H1 (cell line): ENCODE results near the gene JPT1. TPM values are rescaled to one million over a fixed set of nuclear protein-coding genes. Genes with fewer than 3 reads are reported as not detected.

Experiments
- CTCF ChIA-PET: fragments of 300-600 bp; sonication (Branson Sonifier 250); formaldehyde crosslinking; loops from one replicate; lab custom pipeline; 2021; ENCODE audit not compliant: partially characterized antibody; lab: Charles Lee
- POLR2A ChIA-PET: fragments of 300-600 bp; sonication (Branson Sonifier 250); formaldehyde crosslinking; loops from one replicate; lab custom pipeline; 2021; ENCODE audit warnings: inconsistent platforms; ENCODE audit not compliant: partially characterized antibody; lab: Charles Lee
- DNase-seq, 2 experiments: peaks; one replicate each; pipeline versions ENCODE4 v3.0.0 to v3.0.0-alpha.2; 2010 to 2022; ENCODE audit warnings: low spot score in 2 of 2, low read depth in 1 of 2, mixed read lengths in 1 of 2
- FAIRE-seq: peaks from 2 replicates; lab custom pipeline; 2011; peaks lifted over from hg19 to GRCh38; lab: Jason Lieb, UNC
- H2AFZ ChIP-seq: 2 replicates; pipeline ENCODE4 v1.8.1; 2012; ENCODE audit warnings: low read length, inconsistent platforms
- H2AK5ac ChIP-seq: 2 replicates; pipeline ENCODE4 v1.6.1; 2013; ENCODE audit warnings: low read depth, low read length
- H2BK120ac ChIP-seq: replicated peaks from 2 replicates; pipeline ENCODE3; 2013; ENCODE audit warnings: low read depth, low read length, inconsistent platforms
- H2BK12ac ChIP-seq: 2 replicates; pipeline ENCODE4 v1.6.1; 2013; ENCODE audit warnings: low read depth, low read length
- H2BK15ac ChIP-seq: 2 replicates; pipeline ENCODE4 v1.6.1; 2013; ENCODE audit warnings: low read length
- H2BK20ac ChIP-seq: 2 replicates; pipeline ENCODE4 v1.6.1; 2013; ENCODE audit warnings: low read length
- H2BK5ac ChIP-seq: 2 replicates; pipeline ENCODE4 v1.6.1; 2013; ENCODE audit warnings: low read depth, low read length
- H3K14ac ChIP-seq: 2 replicates; pipeline ENCODE4 v1.6.1; 2013; ENCODE audit warnings: inconsistent platforms; ENCODE audit not compliant: insufficient read length
- H3K18ac ChIP-seq: 2 replicates; pipeline ENCODE4 v1.6.1; 2013; ENCODE audit warnings: low read length; ENCODE audit errors: extremely low read depth
- H3K23ac ChIP-seq: 2 replicates; pipeline ENCODE4 v1.6.1; 2013; ENCODE audit warnings: inconsistent platforms; ENCODE audit not compliant: insufficient read length
- H3K23me2 ChIP-seq: 2 replicates; pipeline ENCODE4 v1.6.1; 2013; ENCODE audit warnings: low read depth, low read length
- H3K27ac ChIP-seq: 2 replicates; pipeline ENCODE4 v1.6.1; 2011; ENCODE audit warnings: low read depth, low read length, inconsistent platforms
- H3K27me3 ChIP-seq, 4 experiments: replicated peaks in 1 of 4; 1 replicate in 1 of 4; 2 replicates in 3 of 4; pipeline versions ENCODE4 v1.6.1 to v1.8.1; 2011 to 2013; ENCODE audit warnings: low read length in 3 of 4, mild to moderate bottlenecking in 3 of 4, inconsistent platforms in 2 of 4, mixed read lengths in 2 of 4, moderate library complexity in 1 of 4; ENCODE audit not compliant: control insufficient read depth in 3 of 4, insufficient read depth in 3 of 4; ENCODE audit errors: extremely low read depth in 1 of 4
- H3K36me3 ChIP-seq, 4 experiments: 2 replicates each; pipeline versions ENCODE4 v1.6.1 to v1.8.1; 2011 to 2013; ENCODE audit warnings: mild to moderate bottlenecking in 4 of 4, low read length in 3 of 4, moderate library complexity in 2 of 4, control low read depth in 1 of 4, inconsistent platforms in 1 of 4; ENCODE audit not compliant: insufficient read depth in 4 of 4, control insufficient read depth in 2 of 4
- H3K4ac ChIP-seq: replicated peaks from 2 replicates; pipeline ENCODE3; 2013; ENCODE audit warnings: low read length, low read depth, mixed read lengths, inconsistent platforms; ENCODE audit not compliant: insufficient read length
- H3K4me1 ChIP-seq, 4 experiments: replicated peaks in 1 of 4; 1 replicate in 1 of 4; 2 replicates in 3 of 4; pipeline versions ENCODE4 v1.6.1 to v1.8.1; 2011 to 2013; ENCODE audit warnings: low read length in 3 of 4, inconsistent platforms in 2 of 4, mixed read lengths in 1 of 4; ENCODE audit not compliant: insufficient read depth in 4 of 4, control insufficient read depth in 3 of 4
- H3K4me2 ChIP-seq, 2 experiments: 2 replicates each; pipeline versions ENCODE4 v1.6.1 to v1.8.1; 2011 to 2013; ENCODE audit warnings: low read depth in 2 of 2, low read length in 2 of 2, control low read depth in 1 of 2, inconsistent platforms in 1 of 2, mild to moderate bottlenecking in 1 of 2; ENCODE audit not compliant: insufficient read depth in 1 of 2
- H3K4me3 ChIP-seq, 4 experiments: fragments of 200-600, 300-600 bp in 1 of 4; sonication (generic), shearing (Covaris generic), sonication (Bioruptor Twin) in 1 of 4; 2 replicates each; pipeline versions ENCODE4 v1.5.1 to v1.8.1; 2011 to 2016; ENCODE audit warnings: low read length in 4 of 4, low read depth in 3 of 4, control low read depth in 2 of 4, inconsistent platforms in 2 of 4, mild to moderate bottlenecking in 2 of 4, mixed read lengths in 1 of 4, moderate library complexity in 1 of 4; ENCODE audit not compliant: insufficient read depth in 2 of 4; ENCODE audit errors: extremely low read depth in 1 of 4
- H3K56ac ChIP-seq: replicated peaks from 2 replicates; pipeline ENCODE3; 2013; ENCODE audit warnings: low read depth, mild to moderate bottlenecking, mixed read lengths, low read length, inconsistent platforms; ENCODE audit not compliant: insufficient read length
- H3K79me1 ChIP-seq: 2 replicates; pipeline ENCODE4 v1.6.1; 2013; ENCODE audit warnings: low read depth, low read length, control low read depth
- H3K79me2 ChIP-seq, 2 experiments: 2 replicates each; pipeline versions ENCODE4 v1.6.1 to v1.8.1; 2012 to 2013; ENCODE audit warnings: low read length in 2 of 2, mild to moderate bottlenecking in 2 of 2, inconsistent platforms in 1 of 2; ENCODE audit not compliant: insufficient read depth in 2 of 2, control insufficient read depth in 1 of 2
- H3K9ac ChIP-seq, 4 experiments: replicated peaks in 1 of 4; 1 replicate in 1 of 4; 2 replicates in 3 of 4; pipeline versions ENCODE4 v1.6.1 to v1.8.1; 2011 to 2013; ENCODE audit warnings: low read depth in 3 of 4, low read length in 3 of 4, control low read depth in 2 of 4, mild to moderate bottlenecking in 2 of 4, moderate library complexity in 2 of 4, inconsistent platforms in 1 of 4; ENCODE audit errors: extremely low read depth in 1 of 4
- H3K9me3 ChIP-seq, 2 experiments: 2 replicates each; pipeline versions ENCODE4 v1.6.1 to v1.8.1; 2012 to 2013; ENCODE audit warnings: mild to moderate bottlenecking in 2 of 2, moderate library complexity in 2 of 2, control low read depth in 1 of 2, inconsistent platforms in 1 of 2, low read depth in 1 of 2, low read length in 1 of 2, mixed read lengths in 1 of 2; ENCODE audit not compliant: insufficient read depth in 2 of 2
- H4K20me1 ChIP-seq, 2 experiments: replicated peaks in 1 of 2; 2 replicates each; pipeline versions ENCODE3 to v1.8.1; 2011 to 2013; ENCODE audit warnings: inconsistent platforms in 2 of 2, low read length in 2 of 2, mild to moderate bottlenecking in 1 of 2; ENCODE audit not compliant: insufficient read depth in 2 of 2, control insufficient read depth in 1 of 2
- H4K5ac ChIP-seq: 2 replicates; pipeline ENCODE4 v1.6.1; 2013; ENCODE audit warnings: low read length, low read depth, mixed read lengths, inconsistent platforms; ENCODE audit not compliant: insufficient read length
- H4K8ac ChIP-seq: 2 replicates; pipeline ENCODE4 v1.8.0; 2013; ENCODE audit warnings: mild to moderate bottlenecking, moderate library complexity, low read length, inconsistent platforms; ENCODE audit not compliant: insufficient read depth; ENCODE audit errors: extremely low read depth
- H4K91ac ChIP-seq: replicated peaks from 2 replicates; pipeline ENCODE3; 2013; ENCODE audit warnings: low read length, mixed read lengths, inconsistent platforms; ENCODE audit not compliant: insufficient read length
- CBX5 ChIP-seq: fragments of 300-800, 300-1000 bp; sonication (generic); IDR thresholded peaks from 2 replicates; pipeline ENCODE4 v1.7.1; 2016; ENCODE audit warnings: antibody characterized with exemption, low read length, low read depth
- GTF2F1 ChIP-seq: IDR thresholded peaks from 2 replicates; pipeline ENCODE4 v1.6.1; 2012; ENCODE audit warnings: low read depth, low read length, improper control_type of control experiment, borderline replicate concordance
- HDAC6 ChIP-seq: IDR thresholded peaks from one replicate; pipeline ENCODE4 v1.7.1; 2012; ENCODE audit warnings: low read depth, mild to moderate bottlenecking, inconsistent platforms, low read length, moderate library complexity
- NRF1 ChIP-seq: IDR thresholded peaks from 2 replicates; pipeline ENCODE4 v1.6.1; 2011; ENCODE audit warnings: mild to moderate bottlenecking, low read depth, low read length, improper control_type of control experiment
- POLR2A ChIP-seq, 2 experiments: IDR thresholded peaks; 1 replicate in 1 of 2; 2 replicates in 1 of 2; pipeline ENCODE4 v1.6.1; 2011; ENCODE audit warnings: low read depth in 2 of 2, low read length in 2 of 2, mild to moderate bottlenecking in 2 of 2; ENCODE audit errors: control extremely low read depth in 1 of 2
- SAP30 ChIP-seq: fragments of 300-600 bp; sonication (generic); IDR thresholded peaks from 2 replicates; pipeline ENCODE4 v1.7.1; 2012; ENCODE audit warnings: low read length, moderate library complexity, mild to moderate bottlenecking, inconsistent platforms; ENCODE audit not compliant: insufficient read depth, insufficient replicate concordance
- SP2 ChIP-seq: IDR thresholded peaks from 2 replicates; pipeline ENCODE4 v1.6.1; 2012; ENCODE audit warnings: mild to moderate bottlenecking, low read length, inconsistent platforms
- TAF1 ChIP-seq: IDR thresholded peaks from 2 replicates; pipeline ENCODE4 v1.6.1; 2011; ENCODE audit warnings: mild to moderate bottlenecking, low read depth, low read length
- TAF7 ChIP-seq: optimal IDR thresholded peaks from 2 replicates; pipeline ENCODE3; 2011; ENCODE audit warnings: low read depth, mild to moderate bottlenecking, inconsistent platforms, low read length, moderate library complexity, borderline replicate concordance
- ZNF274 ChIP-seq: IDR thresholded peaks from 2 replicates; pipeline ENCODE4 v1.7.0; 2012; ENCODE audit warnings: low read length, borderline replicate concordance; ENCODE audit errors: extremely low read depth
- WGBS, 2 experiments: shearing (Covaris generic) in 1 of 2; methylation state at CpG; one replicate each; pipeline versions ENCODE4 v1.1.6 to v1.1.7; 2013 to 2015; ENCODE audit warnings: low lambda C conversion rate in 2 of 2, mixed read lengths in 2 of 2, inconsistent platforms in 1 of 2, low coverage in 1 of 2, missing lambda C conversion rate in 1 of 2; ENCODE audit not compliant: insufficient replicate concordance in 2 of 2, insufficient coverage in 1 of 2, insufficient read length in 1 of 2; ENCODE audit errors: extremely low coverage in 1 of 2, missing lambda C conversion rate in 1 of 2; 5-methylcytosine and 5-hydroxymethylcytosine counted together
- polyA plus RNA-seq, 7 experiments: library from polyadenylated mRNA; depleted of rRNA in 3 of 7; stranded (reverse) in 5 of 7; unstranded in 2 of 7; fragments of >200 nt in 5 of 7; fragments of 200-250 nt in 2 of 7; gene quantifications; 1 replicate in 5 of 7; 2 replicates in 1 of 7; 4 replicates in 1 of 7; pipeline versions ENCODE4 v1.2.1 to v1.2.3, GENCODE V29; 2011 to 2013; ENCODE audit warnings: missing spikeins in 2 of 7, mixed read lengths in 2 of 7
- total RNA-seq: library from RNA; stranded (reverse); fragmentation: NEBNext Ultra II Directional; extraction: Animal tissue kit (Norgen Biotek cat#: 25700); gene quantifications from 2 replicates; pipeline ENCODE4 v1.2.1, GENCODE V29; 2021
- TF ChIP-seq, protein P1 (sequence below): IDR thresholded peaks from 2 replicates; pipeline ENCODE4 v1.6.1; 2012; ENCODE audit warnings: inconsistent platforms

JPT1 gene
- total and polyA plus RNA-seq, 2 of the 8 experiments (the other 6 are each of a cell fraction or from before 2014, with no cell fraction given) = 154 to 369 TPM

GRCh38 chr17:75102385-75102821 is 51.9 kb downstream of the JPT1 start:
- no peak overlapping the region for H2BK120ac ChIP-seq
- H4K5ac ChIP-seq = no peak overlapping the region
- TF ChIP-seq SAP30 = no peak
- TF ChIP-seq, protein P1, sequence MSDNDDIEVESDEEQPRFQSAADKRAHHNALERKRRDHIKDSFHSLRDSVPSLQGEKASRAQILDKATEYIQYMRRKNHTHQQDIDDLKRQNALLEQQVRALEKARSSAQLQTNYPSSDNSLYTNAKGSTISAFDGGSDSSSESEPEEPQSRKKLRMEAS = no peak
- TF ChIP-seq TAF1 = no peak
- no peak for TF ChIP-seq POLR2A (IDR thresholded peaks at IDR 0.05; ENCODE audit: control extremely low read depth in 1 of 2, low read depth in 2 of 2, low read length in 2 of 2)
- TF ChIP-seq NRF1 = no peak
- TF ChIP-seq TAF7 = no peak
- TF ChIP-seq CBX5 = no peak
- TF ChIP-seq ZNF274 = no peak
- no peak for TF ChIP-seq SP2
- TF ChIP-seq GTF2F1 = no peak
- TF ChIP-seq HDAC6 = no peak
- H3K56ac ChIP-seq = no peak overlapping the region
- H2BK15ac ChIP-seq = no peak overlapping the region
- no peaks in the 10 kb centered on the region for H4K20me1 ChIP-seq
- CTCF ChIA-PET = interaction anchor here (0.6 to 6.2 kb wide), 6 partner anchors 11 to 624 kb away, joined by 3 to 64 read pairs (median 4); no protein-coding TSS in a partner anchor
- no peaks in the 10 kb centered on the region for H3K79me2 ChIP-seq
- WGBS, 2 experiments = 90% methylated on average over 11 of the region's 12 CpGs; no CpG with 5 or more reads in 1 of the 2 experiments
- no peak overlapping the region for H2AK5ac ChIP-seq
- H3K14ac ChIP-seq = no peak overlapping the region
- H4K91ac ChIP-seq = no peak overlapping the region
- DNase-seq (no peak), FAIRE-seq (no peak)
- H3K4me3 ChIP-seq = no peak overlapping the region
- H2BK20ac ChIP-seq = no peak overlapping the region
- H2BK5ac ChIP-seq = no peak overlapping the region
- no peak overlapping the region for H3K23ac ChIP-seq
- no peaks in the 10 kb centered on the region; a peak in 1 of 7 replicates for H3K4me1 ChIP-seq
- POLR2A ChIA-PET = interaction anchor here (0.6 to 8.7 kb wide), 5 partner anchors 15 to 297 kb away, joined by 3 to 32 read pairs (median 4); partner anchors contain the start of gene SLC16A5
- H3K27ac ChIP-seq = no peak overlapping the region
- H3K23me2 ChIP-seq = no peaks in the 10 kb centered on the region
- peaks cover 0 to 9% (median 4%) of the 10 kb centered on the region in 4 experiments; a peak in 5 of 8 replicates for H3K36me3 ChIP-seq
- no peak overlapping the region for H3K9ac ChIP-seq
- H2AFZ ChIP-seq = no peak overlapping the region
- no peak overlapping the region for H3K18ac ChIP-seq
- no peak overlapping the region for H3K4ac ChIP-seq
- H2BK12ac ChIP-seq = no peak overlapping the region
- no peaks in the 10 kb centered on the region; the same call in 1 of the 2 replicates for H3K79me1 ChIP-seq
- no peaks in the 10 kb centered on the region for H3K27me3 ChIP-seq
- no peak overlapping the region for H3K4me2 ChIP-seq
- peaks cover 0 to 3% of the 10 kb centered on the region in 2 experiments; a peak in 2 of 4 replicates for H3K9me3 ChIP-seq
- no peak overlapping the region for H4K8ac ChIP-seq
